ENCODE results near the gene CMYA5. TPM values are rescaled to one million over a fixed set of nuclear protein-coding genes. Genes with fewer than 3 reads are reported as not detected.

Gene CMYA5
- total RNA-seq, 1 experiment from 2014 or later: 0.15 TPM

- Histone ChIP-seq H3K27me3 (ENCODE audit: low read length) (no peaks in the 10 kb centered on the region), H3K9me2 (replicated peaks; ENCODE audit: low read length) (no peaks in the 10 kb centered on the region), H3K27ac (ENCODE audit: low read length) (no peak overlapping the region), H3K4me3 (ENCODE audit: low read length) (no peak overlapping the region), H3K4me2 (ENCODE audit: low read length) (no peak overlapping the region), H3F3A (ENCODE audit: low read length, unreplicated experiment) (no peaks in the 10 kb centered on the region), H3K79me2 (ENCODE audit: low read length) (no peaks in the 10 kb centered on the region), H3K36me3 (ENCODE audit: low read depth, low read length) (no peaks in the 10 kb centered on the region), H2AFZ (ENCODE audit: low read length) (no peak overlapping the region), H3K9me3 (ENCODE audit: low read length) (no peaks in the 10 kb centered on the region), H3K4me1 (ENCODE audit: insufficient read depth, low read length) (no peaks in the 10 kb centered on the region), H4K20me1 (ENCODE audit: low read length) (no peaks in the 10 kb centered on the region), H3K9ac (ENCODE audit: low read length) (no peak overlapping the region)
- DNase-seq: no peak
- POLR2A ChIA-PET (ENCODE audit: unreplicated experiment): no interaction called here
- no peak for ATAC-seq
- TF ChIP-seq EZH2phosphoT487 (IDR thresholded peaks at IDR 0.05; ENCODE audit: borderline replicate concordance, low read length) (no peak), EZH2 (IDR thresholded peaks at IDR 0.05; ENCODE audit: low read length, unreplicated experiment) (no peak)
- no TSS peak for BruUV-seq (replicated peaks)
- intact Hi-C loops (cut with micrococcal nuclease): no loop called here
- CTCF ChIA-PET: no interaction called here
Measured at GRCh38 chr5:79712741-79713140, 23.1 kb downstream of the CMYA5 start.

- no peaks in the 10 kb centered on the region for H3K9me3 ChIP-seq (ENCODE audit: low read length)
- H3K27me3 ChIP-seq (ENCODE audit: low read length): no peaks in the 10 kb centered on the region
- ChIA-PET CTCF (no interaction called here), POLR2A (ENCODE audit: unreplicated experiment) (no interaction called here)
- no peaks in the 10 kb centered on the region for H3K36me3 ChIP-seq (ENCODE audit: low read depth, low read length)
- ATAC-seq (no peak), DNase-seq (no peak)
- no peak overlapping the region for H3K4me3 ChIP-seq (ENCODE audit: low read length)
- no peak overlapping the region for H3K4me2 ChIP-seq (ENCODE audit: low read length)
- TF ChIP-seq EZH2phosphoT487 (IDR thresholded peaks at IDR 0.05; ENCODE audit: borderline replicate concordance, low read length) (no peak), CTCF (conservative IDR thresholded peaks at IDR 0.05; ENCODE audit: low read depth, low read length) (no peak), EZH2 (IDR thresholded peaks at IDR 0.05; ENCODE audit: low read length, unreplicated experiment) (no peak)
- intact Hi-C loops (cut with micrococcal nuclease): no loop called here
- no peak overlapping the region for H3K27ac ChIP-seq (ENCODE audit: low read length)
- no peak overlapping the region for H2AFZ ChIP-seq (ENCODE audit: low read length)
- H3K9me2 ChIP-seq (replicated peaks; ENCODE audit: low read length): no peaks in the 10 kb centered on the region
- no TSS peak for BruUV-seq (replicated peaks)
- H4K20me1 ChIP-seq (ENCODE audit: low read length): no peaks in the 10 kb centered on the region
- H3K4me1 ChIP-seq (ENCODE audit: insufficient read depth, low read length): no peaks in the 10 kb centered on the region
- H3F3A ChIP-seq (ENCODE audit: low read length, unreplicated experiment): no peaks in the 10 kb centered on the region
- no peaks in the 10 kb centered on the region for H3K79me2 ChIP-seq (ENCODE audit: low read length)
- no peak overlapping the region for H3K9ac ChIP-seq (ENCODE audit: low read length)
Measured at GRCh38 chr5:79713727-79714126, 24.1 kb downstream of the CMYA5 start.

GRCh38 chr5:79716839-79717238 lies 27.2 kb downstream of the CMYA5 start:
- ChIA-PET CTCF (no interaction called here), POLR2A (ENCODE audit: unreplicated experiment) (no interaction called here)
- Histone ChIP-seq H3K9me2 (replicated peaks; ENCODE audit: low read length) (no peaks in the 10 kb centered on the region), H3F3A (ENCODE audit: low read length, unreplicated experiment) (no peaks in the 10 kb centered on the region), H3K27ac (ENCODE audit: low read length) (no peak overlapping the region), H3K36me3 (ENCODE audit: low read depth, low read length) (no peaks in the 10 kb centered on the region), H3K4me1 (ENCODE audit: insufficient read depth, low read length) (no peaks in the 10 kb centered on the region), H3K27me3 (ENCODE audit: low read length) (no peaks in the 10 kb centered on the region), H3K9me3 (ENCODE audit: low read length) (0 out of 2 replicates have a peak, but pooled peaks cover 3% of the 10 kb centered on the region), H3K4me2 (ENCODE audit: low read length) (no peak overlapping the region), H3K79me2 (ENCODE audit: low read length) (no peaks in the 10 kb centered on the region), H3K9ac (ENCODE audit: low read length) (no peak overlapping the region), H3K4me3 (ENCODE audit: low read length) (no peak overlapping the region), H4K20me1 (ENCODE audit: low read length) (no peaks in the 10 kb centered on the region), H2AFZ (ENCODE audit: low read length) (no peak overlapping the region)
- intact Hi-C loops (cut with micrococcal nuclease): no loop called here
- DNase-seq (no peak), ATAC-seq (no peak)
- TF ChIP-seq CTCF (conservative IDR thresholded peaks at IDR 0.05; ENCODE audit: low read depth, low read length) (no peak), EZH2phosphoT487 (IDR thresholded peaks at IDR 0.05; ENCODE audit: borderline replicate concordance, low read length) (no peak), EZH2 (IDR thresholded peaks at IDR 0.05; ENCODE audit: low read length, unreplicated experiment) (no peak)
- BruUV-seq (replicated peaks): no TSS peak
